Tibial nerve (tissue), 3 donors: ENCODE measurements around the gene PFKFB2.

Experiments used
- CTCF ChIP-seq, 5 experiments: fragments of 200-600 bp in 3 of 5; fragments of 450-650 bp in 2 of 5; sonication (generic) in 3 of 5; IDR thresholded peaks; one replicate each; pipeline ENCODE4 v1.5.1; 2016 to 2019; ENCODE audit warnings: antibody characterized with exemption in 5 of 5, mild to moderate bottlenecking in 3 of 5, moderate library complexity in 2 of 5
- POLR2A ChIP-seq, 2 donors: fragments of 450-650 bp; IDR thresholded peaks; one replicate each; pipeline ENCODE4 v1.6.1; 2017; ENCODE audit warnings: antibody characterized with exemption in 2 of 2, mild to moderate bottlenecking in 2 of 2, moderate library complexity in 2 of 2

GRCh38 chr1:207050480-207051190 is 2.4 kb upstream of the PFKFB2 start:
- TF ChIP-seq CTCF (IDR thresholded peaks at IDR 0.05) (peak in 1 of 5 experiments; percentile 43), POLR2A (IDR thresholded peaks at IDR 0.05) (peak in 1 of 2 donors; percentile 62)
